Fibroblast of peridontal ligament (primary cell): ENCODE measurements around the gene DTX3.
"Not testable (repeated sequence)": the region's sequence is repeated elsewhere in the genome, so short reads cannot be mapped to it uniquely, and the experiment has no call there.

Source experiments
- DNase-seq: peaks from one replicate; pipeline ENCODE4 v3.0.0-alpha.2; 2010; ENCODE audit errors: extremely low read depth

The DTX3 gene

GRCh38 chr12:57632073-57632957, 27.7 kb downstream of the DTX3 start:
- peak; percentile 15 for DNase-seq

- peak; percentile 39 for DNase-seq
Observed at GRCh38 chr12:57632958-57633840, 28.6 kb downstream of the DTX3 start, which contains the start of gene B4GALNT1. Gene B4GALNT1, minus strand, starts transcription at chr12:57633201. Its CDS starts 1,069 bp downstream, at chr12:57632132.

DNA sequence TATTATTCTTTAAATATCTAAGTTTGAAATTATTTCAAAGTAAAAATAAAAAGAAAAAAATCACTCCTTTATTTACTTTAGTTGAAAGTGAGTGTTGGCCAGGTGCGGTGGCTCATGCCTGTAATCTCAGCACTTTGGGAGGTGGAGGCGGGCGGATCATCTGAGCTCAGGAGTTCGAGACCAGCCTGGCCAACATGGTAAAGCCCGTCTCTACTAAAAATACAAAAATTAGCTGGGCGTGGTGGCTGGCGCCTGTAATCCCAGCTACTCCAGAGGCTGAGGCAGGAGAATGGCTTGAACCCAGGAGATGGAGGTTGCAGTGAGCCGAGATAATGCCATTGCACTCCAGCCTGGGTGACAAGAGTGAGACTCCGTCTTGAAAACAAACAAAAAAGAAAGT, 32.1 kb downstream of the DTX3 start:
- DNase-seq = not testable (repeated sequence)

- no peak for DNase-seq
Observed at GRCh38 chr12:57637364-57637763, 32.7 kb downstream of the DTX3 start.

- DNase-seq = no peak
Observed at GRCh38 chr12:57638096-57638495, 33.5 kb downstream of the DTX3 start.

DNA sequence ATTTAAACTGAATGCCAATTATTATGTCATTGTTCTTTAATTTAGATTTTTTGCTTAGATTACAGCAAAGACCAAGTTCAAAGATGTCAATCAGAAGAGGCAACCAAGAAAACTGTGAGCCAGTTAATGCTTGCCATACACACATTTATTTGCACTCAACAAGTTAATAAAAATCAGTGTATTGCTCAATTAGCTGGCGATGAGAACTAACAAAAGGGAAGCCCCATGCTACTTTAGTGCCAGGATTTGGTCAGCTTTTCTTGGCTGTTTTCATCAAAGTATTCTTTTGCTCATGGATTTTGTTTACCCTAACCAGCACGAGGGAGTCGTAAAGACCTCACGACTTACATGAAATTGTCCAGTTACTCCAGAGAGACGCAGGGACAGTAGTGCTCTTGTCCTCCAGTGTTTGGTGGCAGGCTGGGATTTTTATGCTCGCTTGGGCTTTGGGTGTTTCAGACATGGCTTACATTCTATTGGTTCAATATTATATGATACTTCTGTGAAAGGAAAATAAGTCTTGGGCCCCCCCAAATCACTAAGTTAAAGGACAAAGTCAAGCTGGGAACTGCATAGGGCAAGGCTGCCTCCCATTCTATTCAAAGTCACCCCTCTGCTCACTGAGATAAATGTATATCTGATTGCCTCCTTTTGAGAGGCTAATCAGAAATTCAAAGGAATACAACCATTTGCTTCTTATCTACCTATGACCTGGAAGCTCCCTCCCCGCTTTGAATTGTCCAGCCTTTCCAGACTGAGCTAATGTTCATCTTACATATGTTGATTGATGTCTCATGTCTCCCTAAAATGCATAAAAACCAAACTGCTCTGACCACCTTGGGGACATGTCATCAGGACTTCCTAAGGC, 35.8 kb downstream of the DTX3 start:
- no peak for DNase-seq

DNA sequence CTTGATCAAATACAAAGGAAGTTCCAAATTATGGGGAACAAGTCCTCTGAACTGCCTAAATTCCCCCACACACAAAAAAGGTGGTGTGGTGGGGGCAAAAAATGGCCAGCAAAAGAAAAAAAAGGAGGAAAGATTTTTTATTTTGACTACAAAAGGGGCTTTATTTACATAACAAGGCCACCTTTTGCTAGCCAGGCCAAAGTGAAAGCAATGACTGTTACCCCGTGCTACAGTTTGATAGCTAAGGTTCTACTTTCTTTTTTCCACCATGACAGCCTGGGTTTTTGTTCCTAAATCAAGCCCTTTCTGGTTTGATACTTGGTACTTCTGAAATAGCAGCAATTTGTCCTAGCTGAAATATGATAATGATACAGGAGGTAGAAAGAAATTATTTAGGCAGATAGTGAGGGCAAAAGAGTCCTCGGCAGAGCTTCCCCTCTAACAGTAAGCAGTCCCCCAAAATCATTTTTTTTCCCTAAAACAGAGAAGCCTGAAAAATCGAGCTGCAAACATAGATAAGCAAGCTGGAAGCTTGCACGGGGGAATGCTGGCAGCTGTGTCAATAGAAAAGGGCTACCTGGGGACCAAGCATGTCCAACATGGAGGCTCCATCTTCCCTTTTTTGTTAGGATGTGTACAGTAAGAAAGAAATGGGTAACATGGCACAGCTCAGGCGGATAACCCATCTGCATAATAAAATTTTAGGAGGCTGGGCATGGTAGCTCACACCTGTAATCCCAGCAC, 37.2 kb downstream of the DTX3 start:
- DNase-seq = no peak

- peak; percentile 19 for DNase-seq
Observed at GRCh38 chr12:57645990-57646658, 41.5 kb downstream of the DTX3 start.

DNA sequence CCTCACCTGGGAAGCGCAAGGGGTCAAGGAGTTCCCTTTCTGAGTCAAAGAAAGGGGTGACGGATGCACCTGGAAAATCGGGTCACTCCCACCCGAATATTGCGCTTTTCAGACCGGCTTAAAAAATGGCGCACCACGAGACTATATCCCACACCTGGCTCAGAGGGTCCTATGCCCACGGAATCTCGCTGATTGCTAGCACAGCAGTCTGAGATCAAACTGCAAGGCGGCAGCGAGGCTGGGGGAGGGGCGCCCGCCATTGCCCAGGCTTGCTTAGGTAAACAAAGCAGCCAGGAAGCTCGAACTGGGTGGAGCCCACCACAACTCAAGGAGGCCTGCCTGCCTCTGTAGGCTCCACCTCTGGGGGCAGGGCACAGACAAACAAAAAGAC, 42.0 kb downstream of the DTX3 start:
- not testable (repeated sequence) for DNase-seq

DNA sequence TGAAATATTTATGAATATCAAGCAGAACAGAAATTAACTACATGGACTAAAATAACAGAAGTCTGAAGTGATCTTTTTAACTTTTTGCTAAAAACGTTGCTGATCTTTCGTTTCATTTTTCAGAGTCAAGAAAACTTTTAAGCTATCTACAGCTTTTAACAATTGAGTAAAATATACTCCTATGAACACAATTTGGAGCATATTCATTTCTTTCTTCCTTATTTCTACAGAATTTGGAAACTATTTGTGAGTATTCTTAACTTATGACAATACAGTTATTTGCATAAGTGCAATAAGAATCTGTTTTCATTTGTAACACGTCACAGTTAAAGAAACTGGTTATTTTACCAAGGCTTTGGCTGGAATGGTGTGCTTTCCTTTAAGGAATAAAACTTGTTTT, 49.4 kb downstream of the DTX3 start:
- no peak for DNase-seq

- no peak for DNase-seq
Observed at GRCh38 chr12:57655541-57656240, 51.1 kb downstream of the DTX3 start.

- not testable (repeated sequence) for DNase-seq
Observed at GRCh38 chr12:57656408-57656807, 51.8 kb downstream of the DTX3 start.

DNA sequence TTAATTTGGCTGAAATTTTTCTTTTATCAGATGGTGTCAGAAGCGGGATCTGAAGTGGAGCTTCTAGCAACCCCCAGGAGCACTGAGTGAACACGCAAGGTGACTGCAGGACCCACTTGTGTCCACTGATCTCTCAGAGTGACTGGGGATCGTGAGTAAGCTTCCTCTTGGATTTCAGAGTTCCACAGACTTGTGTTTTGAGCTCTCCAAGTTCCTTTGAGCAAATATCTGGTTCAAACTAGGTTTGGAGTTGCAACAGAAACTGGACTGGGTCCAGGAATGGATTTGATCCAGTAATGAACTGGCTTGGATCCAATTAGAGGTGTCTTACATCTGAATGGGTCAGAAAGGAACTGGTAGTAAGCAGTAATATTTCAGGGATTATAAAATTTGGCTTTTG, 53.1 kb downstream of the DTX3 start:
- peak; percentile 9 for DNase-seq

GRCh38 chr12:57658890-57659289, 54.3 kb downstream of the DTX3 start:
- no peak for DNase-seq
